Measurements from ENCODE around the gene OR7A17.

OR7A17 gene

DNA sequence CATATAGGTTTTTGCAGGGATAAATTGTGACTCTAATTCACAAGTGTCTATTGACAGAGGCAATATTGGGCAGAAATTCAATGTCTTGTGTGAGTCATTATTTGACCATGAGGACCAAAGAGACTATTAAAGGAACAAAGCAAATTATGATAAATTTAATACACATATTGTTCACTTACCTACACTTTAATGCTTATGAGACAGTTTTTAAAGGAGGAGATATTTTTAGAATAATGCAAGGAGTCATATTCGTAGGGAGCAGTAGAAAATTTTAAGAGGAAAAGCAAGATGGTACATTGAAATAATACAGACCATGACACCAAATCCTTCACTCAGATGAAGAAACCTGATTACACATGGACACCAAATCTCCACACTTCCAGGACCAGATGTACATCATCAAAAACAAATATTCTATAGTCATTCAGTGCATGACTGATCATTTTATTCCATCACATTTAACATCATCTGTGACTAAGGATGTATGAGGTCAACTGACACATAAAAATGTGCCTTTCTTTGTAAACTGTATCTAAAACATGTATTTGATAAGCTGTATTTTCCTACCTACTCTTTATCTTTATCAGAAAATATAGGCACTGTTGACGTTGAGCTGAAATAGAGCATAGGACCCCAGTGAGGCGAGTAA, 4.2 kb upstream of the OR7A17 start:
- H3K27ac ChIP-seq, result no peak overlapping the region
- TF ChIP-seq, protein P1, sequence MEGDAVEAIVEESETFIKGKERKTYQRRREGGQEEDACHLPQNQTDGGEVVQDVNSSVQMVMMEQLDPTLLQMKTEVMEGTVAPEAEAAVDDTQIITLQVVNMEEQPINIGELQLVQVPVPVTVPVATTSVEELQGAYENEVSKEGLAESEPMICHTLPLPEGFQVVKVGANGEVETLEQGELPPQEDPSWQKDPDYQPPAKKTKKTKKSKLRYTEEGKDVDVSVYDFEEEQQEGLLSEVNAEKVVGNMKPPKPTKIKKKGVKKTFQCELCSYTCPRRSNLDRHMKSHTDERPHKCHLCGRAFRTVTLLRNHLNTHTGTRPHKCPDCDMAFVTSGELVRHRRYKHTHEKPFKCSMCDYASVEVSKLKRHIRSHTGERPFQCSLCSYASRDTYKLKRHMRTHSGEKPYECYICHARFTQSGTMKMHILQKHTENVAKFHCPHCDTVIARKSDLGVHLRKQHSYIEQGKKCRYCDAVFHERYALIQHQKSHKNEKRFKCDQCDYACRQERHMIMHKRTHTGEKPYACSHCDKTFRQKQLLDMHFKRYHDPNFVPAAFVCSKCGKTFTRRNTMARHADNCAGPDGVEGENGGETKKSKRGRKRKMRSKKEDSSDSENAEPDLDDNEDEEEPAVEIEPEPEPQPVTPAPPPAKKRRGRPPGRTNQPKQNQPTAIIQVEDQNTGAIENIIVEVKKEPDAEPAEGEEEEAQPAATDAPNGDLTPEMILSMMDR (conservative IDR thresholded peaks at IDR 0.05), result no peak

DNA sequence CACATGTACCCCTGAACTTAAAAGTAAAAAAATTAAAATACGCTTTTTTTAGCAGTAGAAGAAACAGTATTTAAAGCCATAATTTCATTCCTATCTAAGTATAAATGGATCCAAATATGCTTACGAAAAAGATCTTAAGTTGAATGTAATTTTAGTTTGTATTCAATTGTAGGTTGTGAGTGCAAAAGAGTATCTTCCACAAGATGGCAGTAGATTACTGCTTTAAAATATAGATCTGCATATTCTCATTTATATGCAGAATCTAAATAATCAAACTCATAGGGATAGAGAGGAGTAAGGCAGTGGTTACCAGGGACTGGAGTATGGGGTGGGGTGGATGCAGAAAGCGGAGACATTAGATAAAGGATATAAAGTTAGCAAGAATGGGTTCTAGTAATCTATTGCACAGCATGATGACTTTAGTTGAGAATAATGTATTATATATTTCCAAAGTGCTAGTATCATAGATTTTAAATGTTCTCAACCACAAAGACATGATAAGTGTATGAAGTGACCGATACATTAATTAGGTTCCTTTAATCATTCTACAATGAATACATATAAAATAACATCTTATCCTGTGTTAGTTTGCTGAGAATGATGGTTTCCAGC, 14.2 kb downstream of the OR7A17 start:
- TF ChIP-seq, protein P1 (conservative IDR thresholded peaks at IDR 0.05), result peak; percentile 89
- H3K27ac ChIP-seq, result no peak overlapping the region

DNA sequence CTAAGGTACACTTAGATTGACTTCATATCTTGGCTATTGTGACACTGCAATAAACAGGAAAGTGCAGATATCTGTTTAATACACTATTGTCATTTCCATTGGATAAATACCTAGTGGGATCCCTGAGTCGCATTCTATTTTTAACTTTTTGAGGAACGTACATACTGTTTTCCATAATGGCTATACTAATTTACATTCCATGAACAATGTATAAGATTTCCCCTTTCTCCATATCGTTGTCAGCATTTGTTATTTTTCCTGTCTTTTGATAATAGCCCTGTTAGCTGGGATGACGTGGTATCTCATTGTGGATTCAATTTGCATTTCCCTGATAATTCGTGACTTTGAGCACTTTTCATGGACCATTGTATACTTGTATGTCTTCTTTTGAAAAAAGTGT, 17.4 kb downstream of the OR7A17 start:
- H3K27ac ChIP-seq, result no peak overlapping the region
- TF ChIP-seq, protein P1 (conservative IDR thresholded peaks at IDR 0.05), result no peak

DNA sequence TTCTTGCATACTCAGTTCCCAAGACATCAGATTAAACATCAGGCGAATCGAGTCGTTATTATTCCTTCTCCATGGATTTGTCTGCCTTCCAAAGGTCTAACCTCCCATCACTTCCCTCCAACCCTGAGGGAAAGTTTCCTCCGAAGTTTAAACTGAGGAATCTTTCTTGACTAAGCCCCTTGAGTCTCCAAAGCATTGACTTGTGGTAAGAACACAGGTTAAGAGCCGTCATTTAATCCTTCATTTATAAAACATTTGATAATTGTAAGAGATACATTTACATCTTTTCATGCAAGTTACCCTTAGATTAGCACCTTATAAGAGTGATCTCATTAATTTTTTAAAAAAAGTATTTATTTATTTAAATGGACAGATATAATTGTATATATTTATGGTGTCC, 37.1 kb downstream of the OR7A17 start, which contains the start of gene OR7A10:
Gene OR7A10, minus strand, starts transcription at position 101 of the 400 bp plus-strand sequence. CDS start 7,045 bp downstream, outside the sequence.
- TF ChIP-seq, protein P1 (conservative IDR thresholded peaks at IDR 0.05), result no peak
- H3K27ac ChIP-seq, result no peak within 1 kb of the TSS

DNA sequence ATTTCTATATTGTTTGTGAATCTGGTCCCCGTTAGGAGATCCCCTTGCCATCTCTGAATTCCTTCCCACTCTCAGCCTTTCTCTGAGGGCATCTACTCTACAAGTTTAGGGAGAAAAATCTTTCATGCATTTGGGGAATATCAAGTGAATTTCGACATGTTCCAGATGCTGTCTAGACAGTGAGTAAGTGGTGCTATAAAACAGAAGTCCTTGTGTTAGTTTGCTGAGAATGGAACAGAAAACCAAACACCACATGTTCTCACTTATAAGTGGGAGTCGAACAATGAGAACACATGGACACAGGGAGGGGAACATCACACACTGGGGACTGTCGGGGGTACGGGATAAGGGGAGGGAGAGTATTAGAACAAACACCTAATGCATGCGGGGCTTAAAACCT, 42.4 kb downstream of the OR7A17 start:
- H3K27ac ChIP-seq, result no peak overlapping the region
- TF ChIP-seq, protein P1 (conservative IDR thresholded peaks at IDR 0.05), result no peak

DNA sequence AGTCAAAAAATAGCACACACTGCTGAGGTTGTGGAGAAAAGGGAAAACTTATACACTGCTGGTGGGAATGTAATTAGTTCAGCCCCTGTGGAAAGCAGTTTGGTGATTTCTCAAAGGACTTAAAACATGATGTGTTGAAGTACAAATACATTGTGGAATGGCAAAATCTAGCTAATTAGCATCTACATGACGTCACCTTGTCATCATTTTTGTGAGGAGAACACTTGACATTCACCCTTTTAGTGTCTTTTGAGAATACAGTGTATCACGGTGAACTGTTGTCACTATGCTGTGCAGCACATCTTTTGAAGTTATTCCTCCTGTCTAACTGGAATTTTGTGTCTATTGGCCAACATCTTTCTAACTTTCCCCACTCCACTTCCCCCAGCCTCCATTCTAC, 42.8 kb downstream of the OR7A17 start:
- TF ChIP-seq, protein P1 (conservative IDR thresholded peaks at IDR 0.05), result no peak
- no peak overlapping the region for H3K27ac ChIP-seq

DNA sequence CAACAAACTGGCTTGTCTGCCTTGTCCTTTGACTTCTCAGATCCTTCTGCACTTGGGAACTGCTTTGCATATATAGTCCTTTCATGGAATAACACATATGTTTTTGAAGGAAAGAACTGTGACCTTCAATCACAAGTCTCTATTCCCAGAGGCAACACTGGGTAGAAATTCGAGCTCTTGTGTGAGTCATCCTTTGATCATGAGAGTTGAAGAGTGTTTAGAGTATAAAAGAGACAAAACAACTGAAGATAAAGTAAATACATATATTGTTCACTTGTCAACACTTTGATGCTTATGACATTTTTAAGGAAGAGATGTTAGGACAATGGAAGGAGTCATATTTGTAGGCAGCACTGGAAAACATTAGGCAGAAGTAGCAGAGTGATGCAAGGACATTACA, 45.7 kb downstream of the OR7A17 start:
- no peak overlapping the region for H3K27ac ChIP-seq
- TF ChIP-seq, protein P1 (conservative IDR thresholded peaks at IDR 0.05), result no peak

Measured in VCaP (cell line).